HEK293T (cell line): Measurements from ENCODE around the gene DNAH14.

Source experiments
- CTCF ChIA-PET: fragments of 350-600 bp; formaldehyde crosslinking; extraction: SDS; loops from one replicate; lab custom pipeline; 2021; ENCODE audit warnings: antibody characterized with exemption, inconsistent platforms; lab: Yijun Ruan, JAX
- POLR2A ChIA-PET: fragments of 350-600 bp; formaldehyde crosslinking; extraction: SDS; loops from one replicate; lab custom pipeline; 2020; ENCODE audit warnings: antibody characterized with exemption, inconsistent platforms; lab: Yijun Ruan, JAX
- DNase-seq: peaks from one replicate; pipeline ENCODE4 v3.0.0; 2012; ENCODE audit warnings: mixed read lengths; ENCODE audit errors: extremely low spot score
- ARNT ChIP-seq: fragments of 450-650 bp; IDR thresholded peaks from 2 replicates; pipeline ENCODE4 v1.6.1; 2017; ENCODE audit warnings: mild to moderate bottlenecking
- BHLHE40 ChIP-seq: fragments of 450-650 bp; IDR thresholded peaks from 2 replicates; pipeline ENCODE4 v1.6.1; 2016; ENCODE audit warnings: mild to moderate bottlenecking, moderate library complexity, borderline replicate concordance
- CTBP1 ChIP-seq: fragments of 450-650 bp; IDR thresholded peaks from 2 replicates; pipeline ENCODE4 v1.6.1; 2016; ENCODE audit warnings: borderline replicate concordance
- ELF4 ChIP-seq: fragments of 450-650 bp; IDR thresholded peaks from 2 replicates; pipeline ENCODE4 v1.6.1; 2017; ENCODE audit warnings: antibody characterized with exemption
- FOXA1 ChIP-seq: fragments of 450-650 bp; IDR thresholded peaks from 2 replicates; pipeline ENCODE4 v1.6.1; 2016; ENCODE audit warnings: mild to moderate bottlenecking
- FOXK2 ChIP-seq: fragments of 450-650 bp; IDR thresholded peaks from 2 replicates; pipeline ENCODE4 v1.6.1; 2016; ENCODE audit warnings: mild to moderate bottlenecking
- FOXM1 ChIP-seq: fragments of 450-650 bp; IDR thresholded peaks from 2 replicates; pipeline ENCODE4 v1.6.1; 2017; ENCODE audit warnings: mild to moderate bottlenecking, borderline replicate concordance
- HDGF ChIP-seq: fragments of 450-650 bp; IDR thresholded peaks from 2 replicates; pipeline ENCODE4 v1.6.1; 2017; ENCODE audit warnings: antibody characterized with exemption, borderline replicate concordance
- L3MBTL2 ChIP-seq: fragments of 450-650 bp; conservative IDR thresholded peaks from 2 replicates; pipeline ENCODE4 v1.6.1; 2016; ENCODE audit warnings: mild to moderate bottlenecking
- LEF1 ChIP-seq: fragments of 450-650 bp; IDR thresholded peaks from 2 replicates; pipeline ENCODE4 v1.6.1; 2017; ENCODE audit warnings: mild to moderate bottlenecking, borderline replicate concordance
- NFRKB ChIP-seq: fragments of 450-650 bp; IDR thresholded peaks from 2 replicates; pipeline ENCODE4 v1.6.1; 2016; ENCODE audit warnings: mild to moderate bottlenecking, moderate library complexity
- SP1 ChIP-seq: fragments of 450-650 bp; IDR thresholded peaks from 2 replicates; pipeline ENCODE4 v1.6.1; 2017
- SUZ12 ChIP-seq: fragments of 450-650 bp; IDR thresholded peaks from 2 replicates; pipeline ENCODE4 v1.6.1; 2016; ENCODE audit warnings: mild to moderate bottlenecking
- TARDBP ChIP-seq: fragments of 450-650 bp; IDR thresholded peaks from 2 replicates; pipeline ENCODE4 v1.6.1; 2016
- ZNF384 ChIP-seq: fragments of 450-650 bp; IDR thresholded peaks from 2 replicates; pipeline ENCODE4 v1.6.1; 2016
- TF ChIP-seq, protein P1 (sequence below): fragments of 450-650 bp; IDR thresholded peaks from 2 replicates; pipeline ENCODE4 v1.6.1; 2016

DNAH14 gene

DNA sequence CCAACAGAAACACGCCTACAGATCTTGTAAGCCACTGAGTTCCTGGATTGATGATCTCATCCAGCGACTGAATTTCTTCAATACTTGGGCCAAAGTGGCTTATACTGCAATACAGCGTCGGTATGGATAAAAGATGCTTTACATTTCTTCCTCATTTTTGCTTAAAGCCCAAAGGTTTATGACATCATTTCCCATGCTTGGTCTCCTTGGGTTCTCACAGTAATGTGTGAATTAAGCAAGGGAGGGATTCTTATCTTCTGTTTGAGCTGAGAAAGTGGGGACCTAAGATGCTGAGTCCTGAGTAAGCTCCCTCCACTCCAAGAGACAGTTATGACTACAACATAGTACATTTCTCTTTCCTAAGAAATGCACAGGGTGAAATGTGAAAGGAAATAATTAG lies 458.9 kb downstream of the DNAH14 start:
- CTCF ChIA-PET: interaction anchor here (0.6 to 0.7 kb wide), 2 partner anchors 17 to 69 kb away, joined by 6 to 10 read pairs; no protein-coding TSS in a partner anchor
- no peak for DNase-seq
- POLR2A ChIA-PET: no interaction called here
- no peak for TF ChIP-seq TARDBP

- no peak for TF ChIP-seq ZNF384
- DNase-seq: no peak
- CTCF ChIA-PET: no interaction called here
- POLR2A ChIA-PET: no interaction called here
Measured at GRCh38 chr1:225389843-225390242, 460.4 kb downstream of the DNAH14 start.

DNA sequence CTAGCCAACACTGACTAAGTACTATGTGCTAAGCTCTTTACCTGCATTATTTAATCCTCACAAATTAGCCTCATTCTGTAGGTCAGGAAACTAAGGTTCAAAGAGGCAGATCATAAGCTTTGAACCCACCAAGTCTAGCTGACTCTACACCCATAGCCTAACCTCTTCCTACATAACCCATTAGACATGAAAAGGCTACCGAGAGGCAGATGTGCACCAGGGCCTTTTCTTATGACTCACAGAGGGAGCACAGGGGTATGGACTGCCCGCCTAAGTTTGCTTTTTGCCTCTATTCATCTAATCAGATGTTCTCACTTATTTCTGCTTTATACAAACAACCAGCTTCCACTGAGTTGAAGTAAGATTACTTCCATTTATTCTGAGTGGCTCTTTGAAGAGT lies 466.9 kb downstream of the DNAH14 start:
- ChIA-PET POLR2A (no interaction called here), CTCF (interaction anchor here (1.1 kb wide), 1 partner anchor 25 kb away, joined by 8 read pairs; no protein-coding TSS in a partner anchor)
- DNase-seq: no peak
- TF ChIP-seq BHLHE40 (no peak), ZNF384 (no peak), CTBP1 (no peak), SP1 (no peak), FOXK2 (no peak), ELF4 (no peak), L3MBTL2 (no peak), LEF1 (no peak), HDGF (no peak)
- TF ChIP-seq, protein P1, sequence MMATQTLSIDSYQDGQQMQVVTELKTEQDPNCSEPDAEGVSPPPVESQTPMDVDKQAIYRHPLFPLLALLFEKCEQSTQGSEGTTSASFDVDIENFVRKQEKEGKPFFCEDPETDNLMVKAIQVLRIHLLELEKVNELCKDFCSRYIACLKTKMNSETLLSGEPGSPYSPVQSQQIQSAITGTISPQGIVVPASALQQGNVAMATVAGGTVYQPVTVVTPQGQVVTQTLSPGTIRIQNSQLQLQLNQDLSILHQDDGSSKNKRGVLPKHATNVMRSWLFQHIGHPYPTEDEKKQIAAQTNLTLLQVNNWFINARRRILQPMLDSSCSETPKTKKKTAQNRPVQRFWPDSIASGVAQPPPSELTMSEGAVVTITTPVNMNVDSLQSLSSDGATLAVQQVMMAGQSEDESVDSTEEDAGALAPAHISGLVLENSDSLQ: no peak

DNA sequence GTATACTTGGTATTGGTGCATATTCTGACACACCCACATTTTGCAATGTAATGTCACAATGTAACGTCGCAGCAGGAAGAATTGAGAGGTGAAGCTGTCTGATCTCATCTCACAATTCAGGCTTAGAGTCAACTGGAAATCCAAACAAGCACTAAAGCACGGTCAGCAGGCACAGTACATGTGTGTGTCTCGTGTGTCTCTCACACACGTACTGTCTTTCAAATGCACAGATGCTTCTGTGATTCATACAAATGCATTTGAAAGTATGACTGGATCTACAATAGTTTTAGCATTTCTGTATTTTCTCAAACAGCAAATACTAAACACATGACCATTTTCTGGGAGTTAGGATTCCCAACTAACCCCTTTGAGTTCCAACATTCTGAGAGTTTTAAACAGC lies 471.5 kb downstream of the DNAH14 start:
- DNase-seq: no peak
- POLR2A ChIA-PET: no interaction called here
- CTCF ChIA-PET: no interaction called here
- TF ChIP-seq SP1: no peak
- TF ChIP-seq NFRKB: no peak
- TF ChIP-seq ZNF384: no peak
- no peak for TF ChIP-seq L3MBTL2
- no peak for TF ChIP-seq HDGF
- no peak for TF ChIP-seq TARDBP
- no peak for TF ChIP-seq FOXA1
- TF ChIP-seq ELF4: no peak
- no peak for TF ChIP-seq SUZ12
- no peak for TF ChIP-seq BHLHE40
- no peak for TF ChIP-seq ARNT

DNA sequence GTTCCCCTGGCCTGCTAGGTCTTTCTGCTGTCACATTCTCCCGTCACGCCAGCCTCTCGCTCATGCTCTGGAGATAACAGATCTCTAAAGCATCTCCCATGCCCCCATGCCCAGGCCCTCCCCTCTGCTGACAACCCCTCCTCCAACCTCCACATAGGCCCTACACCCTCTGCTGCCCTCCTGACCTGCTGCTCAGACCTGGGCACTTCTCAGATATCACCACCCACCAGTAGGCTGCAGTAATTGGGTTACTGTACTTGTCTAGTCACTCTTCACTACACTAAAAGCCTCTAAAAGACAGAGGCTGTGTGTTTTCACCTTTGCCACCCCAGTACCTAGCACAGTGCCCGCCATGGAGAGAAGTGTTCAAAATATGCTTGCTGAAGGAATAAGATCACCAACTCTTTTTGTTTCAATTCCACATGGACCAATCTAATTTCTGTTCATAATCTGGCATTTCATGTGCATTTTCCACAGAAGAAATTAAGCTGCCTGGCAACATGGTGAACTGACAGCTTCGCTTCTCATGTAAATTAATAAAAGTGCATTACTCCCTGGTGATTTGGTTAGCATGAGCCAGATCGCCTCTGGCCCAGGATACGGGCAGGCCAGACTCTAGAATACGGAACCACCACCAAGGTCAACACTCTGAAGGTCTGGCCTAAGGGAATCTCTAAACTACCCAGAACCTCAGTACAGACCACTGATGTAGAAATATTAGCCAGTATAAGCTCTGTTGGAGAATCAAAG lies 477.7 kb downstream of the DNAH14 start:
- POLR2A ChIA-PET: interaction anchor here (0.5 kb wide), 1 partner anchor 808 kb away, joined by 3 read pairs; no protein-coding TSS in a partner anchor
- CTCF ChIA-PET: no interaction called here
- TF ChIP-seq NFRKB (no peak), SUZ12 (no peak), FOXA1 (no peak), SP1 (no peak), TARDBP (no peak), CTBP1 (no peak), HDGF (no peak), ARNT (no peak), FOXK2 (no peak), ELF4 (no peak), FOXM1 (no peak), ZNF384 (no peak), L3MBTL2 (no peak)
- TF ChIP-seq, protein P1: no peak
- no peak for DNase-seq

DNA sequence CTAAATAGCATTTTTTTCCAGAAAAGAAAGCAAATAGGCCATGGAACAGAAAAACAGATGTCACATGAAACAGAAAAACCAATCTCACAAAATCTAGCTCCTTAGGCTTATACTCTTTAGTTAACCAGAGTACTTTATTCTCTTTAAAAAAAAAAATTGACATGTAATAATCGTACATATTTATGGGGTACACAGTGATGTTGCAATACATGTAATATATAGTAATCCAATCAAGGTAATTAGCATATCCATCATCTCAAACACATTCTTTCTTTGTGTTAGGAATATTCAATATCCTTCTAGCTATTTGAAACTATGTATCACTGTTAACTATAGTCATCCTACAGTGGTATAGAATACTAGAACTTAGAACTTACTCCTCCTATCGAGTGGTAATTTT lies 478.3 kb downstream of the DNAH14 start:
- ChIA-PET CTCF (interaction anchor here (0.7 kb wide), 1 partner anchor 370 kb away, joined by 8 read pairs; the partner anchor contains the start of gene SRP9), POLR2A (no interaction called here)
- no peak for DNase-seq
- TF ChIP-seq ARNT: no peak
- no peak for TF ChIP-seq FOXM1
- no peak for TF ChIP-seq HDGF
- no peak for TF ChIP-seq FOXK2
- no peak for TF ChIP-seq ZNF384
- no peak for TF ChIP-seq L3MBTL2
- TF ChIP-seq SUZ12: no peak
- TF ChIP-seq, protein P1: no peak

- CTCF ChIA-PET: interaction anchor here (0.7 kb wide), 1 partner anchor 369 kb away, joined by 8 read pairs; the partner anchor contains the start of gene SRP9
- DNase-seq: no peak
- POLR2A ChIA-PET: no interaction called here
- TF ChIP-seq LEF1 (no peak), FOXA1 (no peak), SUZ12 (no peak)
Measured at GRCh38 chr1:225408249-225408648, 478.8 kb downstream of the DNAH14 start.
